HepG2 (cell line): Measurements from ENCODE around the gene PLPPR2. TPM values are rescaled to one million over a fixed set of nuclear protein-coding genes. Genes with fewer than 3 reads are reported as not detected.

Experiments
- CAMTA2 ChIP-seq: sonication (generic); formaldehyde crosslinking; IDR thresholded peaks from 2 replicates; pipeline ENCODE4 v1.4.0; 2020; ENCODE audit warnings: mild to moderate bottlenecking, missing genetic modification reagents, borderline replicate concordance
- DR1 ChIP-seq: sonication (generic); formaldehyde crosslinking; IDR thresholded peaks from 2 replicates; pipeline ENCODE4 v1.8.0; 2021; ENCODE audit warnings: mild to moderate bottlenecking, missing genetic modification reagents, inconsistent platforms
- ISL2 ChIP-seq: sonication (generic); formaldehyde crosslinking; IDR thresholded peaks from 2 replicates; pipeline ENCODE4 v1.5.0; 2020; ENCODE audit warnings: missing genetic modification reagents
- MXD1 ChIP-seq: sonication (generic); formaldehyde crosslinking; IDR thresholded peaks from 2 replicates; pipeline ENCODE4 v1.4.0; 2020; ENCODE audit warnings: mild to moderate bottlenecking, missing genetic modification reagents
- MYNN ChIP-seq: sonication (generic); formaldehyde crosslinking; IDR thresholded peaks from 2 replicates; pipeline ENCODE4 v1.4.0; 2020; ENCODE audit warnings: mild to moderate bottlenecking, low read depth, missing genetic modification reagents
- NFE2L2 ChIP-seq: fragments of 150-350 bp; IDR thresholded peaks from 2 replicates; pipeline ENCODE4 v1.6.1; 2014; ENCODE audit warnings: low read length
- NFIB ChIP-seq: sonication (generic); formaldehyde crosslinking; IDR thresholded peaks from 2 replicates; pipeline ENCODE4 v1.9.0; 2021; ENCODE audit warnings: missing genetic modification reagents, mild to moderate bottlenecking, borderline replicate concordance
- SSRP1 ChIP-seq: IDR thresholded peaks from 2 replicates; pipeline ENCODE4 v1.6.1; 2016; ENCODE audit warnings: control low read depth
- TSC22D2 ChIP-seq: sonication (generic); formaldehyde crosslinking; IDR thresholded peaks from 2 replicates; pipeline ENCODE4 v1.5.1; 2020; ENCODE audit warnings: missing genetic modification reagents, mild to moderate bottlenecking, borderline replicate concordance
- ZBTB7A ChIP-seq: sonication (generic); formaldehyde crosslinking; IDR thresholded peaks from 2 replicates; pipeline ENCODE4 v1.8.0; 2022; ENCODE audit warnings: mild to moderate bottlenecking, missing genetic modification reagents
- ZNF142 ChIP-seq: sonication (generic); formaldehyde crosslinking; IDR thresholded peaks from 2 replicates; pipeline ENCODE4 v1.4.0; 2020; ENCODE audit warnings: missing genetic modification reagents
- ZNF383 ChIP-seq: sonication (generic); formaldehyde crosslinking; IDR thresholded peaks from 2 replicates; pipeline ENCODE4 v1.4.0; 2020; ENCODE audit warnings: missing genetic modification reagents, mild to moderate bottlenecking, borderline replicate concordance
- ZNF552 ChIP-seq: sonication (generic); formaldehyde crosslinking; IDR thresholded peaks from 2 replicates; pipeline ENCODE4 v1.9.0; 2022; ENCODE audit warnings: missing genetic modification reagents, mild to moderate bottlenecking, borderline replicate concordance
- ZNF576 ChIP-seq: sonication (generic); formaldehyde crosslinking; IDR thresholded peaks from 2 replicates; pipeline ENCODE4 v1.4.0; 2020; ENCODE audit warnings: mild to moderate bottlenecking, missing genetic modification reagents
- ZNF749 ChIP-seq: sonication (generic); formaldehyde crosslinking; IDR thresholded peaks from 2 replicates; pipeline ENCODE4 v1.8.0; 2022; ENCODE audit warnings: mild to moderate bottlenecking, missing genetic modification reagents, moderate library complexity, borderline replicate concordance
- ZSCAN31 ChIP-seq: sonication (generic); formaldehyde crosslinking; IDR thresholded peaks from 2 replicates; pipeline ENCODE4 v1.5.0; 2020; ENCODE audit warnings: low read depth, mild to moderate bottlenecking, missing genetic modification reagents
- polyA plus RNA-seq, 8 experiments: library from polyadenylated mRNA; depleted of rRNA in 3 of 8; stranded (reverse) in 7 of 8; unstranded in 1 of 8; fragments of >200 nt; fragmentation: Illumina TruSeq in 4 of 8; extraction: Trizol in 4 of 8; gene quantifications; 2 replicates each; pipeline versions ENCODE4 v1.2.1 to v1.2.3, GENCODE V29; 2011 to 2016; ENCODE audit warnings: low read depth in 4 of 8, missing spikeins in 1 of 8, mixed read lengths in 1 of 8; ENCODE audit not compliant: insufficient read depth in 1 of 8
- total RNA-seq, 5 experiments: library from RNA; depleted of rRNA; stranded (reverse); fragments of >200 nt; fragmentation: Illumina TruSeq; extraction: Trizol; gene quantifications; 2 replicates each; pipeline ENCODE4 v1.2.3, GENCODE V29; 2016; ENCODE audit warnings: low read depth in 1 of 5
- TF ChIP-seq, protein P1 (sequence below): IDR thresholded peaks from 2 replicates; pipeline ENCODE4 v1.6.1; 2018; ENCODE audit warnings: missing genetic modification reagents
- TF ChIP-seq, protein P2 (sequence below): sonication (generic); formaldehyde crosslinking; IDR thresholded peaks from 2 replicates; pipeline ENCODE4 v1.8.0; 2022; ENCODE audit warnings: mild to moderate bottlenecking, missing genetic modification reagents, moderate library complexity

Gene PLPPR2
- total and polyA plus RNA-seq, 2 of the 13 experiments (the other 11 are each of a cell fraction or from before 2014, with no cell fraction given) = 1.5 to 2.1 TPM

DNA sequence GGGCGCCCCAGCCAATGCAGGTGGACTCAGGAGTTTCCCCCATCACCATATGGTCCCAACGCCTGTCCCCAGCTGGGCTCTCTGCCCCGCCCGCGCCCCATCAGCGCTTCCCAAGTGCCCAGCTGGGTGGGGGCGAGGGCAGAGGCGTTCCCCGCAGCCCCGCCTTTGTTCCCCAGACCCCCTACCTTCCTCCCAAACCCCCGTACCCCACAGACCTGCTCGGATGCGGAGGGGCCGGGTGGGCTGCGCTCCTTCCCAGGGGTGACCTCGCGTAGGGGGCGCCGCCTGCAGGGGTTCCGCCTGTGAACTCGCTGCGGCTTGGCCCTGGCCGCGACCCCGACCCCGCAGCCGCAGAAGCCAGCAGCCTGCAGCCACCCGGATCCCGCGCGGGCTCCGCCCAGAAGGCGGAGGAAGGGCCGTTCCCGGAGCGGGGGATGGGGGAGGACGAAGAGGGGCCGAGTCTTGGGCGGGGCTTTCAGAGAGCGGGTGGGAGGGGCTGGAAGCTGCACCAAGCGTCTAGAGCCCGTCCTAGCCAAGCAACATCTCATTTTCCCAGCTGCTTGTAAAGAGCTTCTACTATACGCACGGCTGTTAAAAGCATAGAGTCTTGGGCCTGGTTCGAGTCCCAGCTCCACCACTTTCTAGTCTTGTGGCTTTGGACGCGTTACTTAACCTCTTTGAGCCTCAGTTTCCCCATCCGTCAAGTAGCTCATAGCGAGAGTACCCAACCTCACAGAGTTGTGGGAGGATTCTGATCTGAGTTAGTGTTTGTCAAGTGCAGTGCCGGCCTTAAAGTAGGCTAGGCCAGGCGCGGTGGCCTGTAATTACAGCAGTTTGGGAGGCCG lies 15.8 kb upstream of the PLPPR2 start, which contains the start of gene RAB3D (continued):
- no peak for TF ChIP-seq DR1 (CRISPR knock-in tag)
- TF ChIP-seq MXD1 (CRISPR knock-in tag) = 0 out of 2 replicates have a peak, but pooled peaks have one; percentile 44
- TF ChIP-seq MYNN (CRISPR knock-in tag) = no peak
- no peak for TF ChIP-seq TSC22D2
- TF ChIP-seq ZNF383 (CRISPR knock-in tag) = no peak
- TF ChIP-seq, protein P1, sequence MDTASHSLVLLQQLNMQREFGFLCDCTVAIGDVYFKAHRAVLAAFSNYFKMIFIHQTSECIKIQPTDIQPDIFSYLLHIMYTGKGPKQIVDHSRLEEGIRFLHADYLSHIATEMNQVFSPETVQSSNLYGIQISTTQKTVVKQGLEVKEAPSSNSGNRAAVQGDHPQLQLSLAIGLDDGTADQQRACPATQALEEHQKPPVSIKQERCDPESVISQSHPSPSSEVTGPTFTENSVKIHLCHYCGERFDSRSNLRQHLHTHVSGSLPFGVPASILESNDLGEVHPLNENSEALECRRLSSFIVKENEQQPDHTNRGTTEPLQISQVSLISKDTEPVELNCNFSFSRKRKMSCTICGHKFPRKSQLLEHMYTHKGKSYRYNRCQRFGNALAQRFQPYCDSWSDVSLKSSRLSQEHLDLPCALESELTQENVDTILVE = no peak
- TF ChIP-seq, protein P2, sequence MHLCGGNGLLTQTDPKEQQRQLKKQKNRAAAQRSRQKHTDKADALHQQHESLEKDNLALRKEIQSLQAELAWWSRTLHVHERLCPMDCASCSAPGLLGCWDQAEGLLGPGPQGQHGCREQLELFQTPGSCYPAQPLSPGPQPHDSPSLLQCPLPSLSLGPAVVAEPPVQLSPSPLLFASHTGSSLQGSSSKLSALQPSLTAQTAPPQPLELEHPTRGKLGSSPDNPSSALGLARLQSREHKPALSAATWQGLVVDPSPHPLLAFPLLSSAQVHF = no peak
- TF ChIP-seq SSRP1 (CRISPR knock-in tag) = no peak
- TF ChIP-seq ZNF142 (CRISPR knock-in tag) = 0 out of 2 replicates have a peak, but pooled peaks have one; percentile 27
- no peak for TF ChIP-seq ZNF749 (CRISPR knock-in tag)
- TF ChIP-seq ZNF576 = no peak
- no peak for TF ChIP-seq NFE2L2
- TF ChIP-seq ZSCAN31 (CRISPR knock-in tag) = no peak
- TF ChIP-seq NFIB (CRISPR knock-in tag) = no peak
- no peak for TF ChIP-seq CAMTA2 (CRISPR knock-in tag)
- TF ChIP-seq ISL2 (CRISPR knock-in tag) = no peak
- TF ChIP-seq ZNF552 (CRISPR knock-in tag) = no peak
- TF ChIP-seq ZBTB7A (CRISPR knock-in tag) = peak; percentile 73; the same call in 1 of the 2 replicates
